ENCODE measurements around the gene ASTN1. TPM values are rescaled to one million over a fixed set of nuclear protein-coding genes. Genes with fewer than 3 reads are reported as not detected.
A peak's percentile ranks its signal among the peaks of the same experiment; 100 is the strongest.

ASTN1 gene
- total and polyA plus RNA-seq, 9 of the 15 experiments (the other 6 are each of a cell fraction or from before 2014, with no cell fraction given) = 0.05 to 0.22 (median 0.18) TPM

DNA sequence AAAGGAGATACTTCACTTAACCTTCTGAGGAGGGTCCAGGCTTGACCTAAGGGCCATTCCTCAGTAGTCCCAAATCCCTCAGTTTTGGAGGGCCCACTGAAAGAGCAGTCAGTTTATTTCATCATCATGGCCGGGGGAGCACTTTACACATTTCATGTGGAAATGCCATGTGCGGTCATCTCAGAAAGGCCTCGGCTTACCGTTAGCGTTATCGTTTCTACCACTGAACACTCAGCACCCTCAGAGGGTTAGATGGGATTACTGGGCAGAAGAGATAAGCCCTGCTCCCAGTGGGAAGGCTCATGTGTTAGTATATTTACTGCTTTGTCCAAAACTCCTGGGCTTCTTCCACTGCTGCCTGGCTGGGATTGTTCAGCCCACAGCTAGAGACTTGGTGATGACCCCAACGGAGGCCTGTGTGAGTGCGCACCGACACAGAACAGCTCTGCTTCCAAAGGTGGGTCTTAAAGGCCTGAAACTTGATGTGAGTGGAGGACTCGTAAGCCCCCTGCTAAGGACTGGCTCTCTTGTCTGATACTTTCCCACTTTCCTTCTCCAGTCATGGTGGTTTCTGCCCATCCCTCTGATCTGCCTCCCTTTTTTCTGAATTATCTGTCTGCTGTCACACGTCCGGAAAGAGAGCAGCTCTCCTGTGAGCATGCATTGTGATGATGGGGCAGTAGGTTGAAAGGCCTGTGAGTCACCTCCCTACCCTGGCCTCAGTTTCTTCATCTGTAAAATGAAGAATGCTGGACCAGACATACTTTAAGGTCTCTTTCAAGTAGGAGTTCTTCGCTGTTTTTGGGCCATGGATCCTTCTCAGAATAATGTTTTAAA, 284.5 kb downstream of the ASTN1 start (continued):
- TF ChIP-seq, protein P1, sequence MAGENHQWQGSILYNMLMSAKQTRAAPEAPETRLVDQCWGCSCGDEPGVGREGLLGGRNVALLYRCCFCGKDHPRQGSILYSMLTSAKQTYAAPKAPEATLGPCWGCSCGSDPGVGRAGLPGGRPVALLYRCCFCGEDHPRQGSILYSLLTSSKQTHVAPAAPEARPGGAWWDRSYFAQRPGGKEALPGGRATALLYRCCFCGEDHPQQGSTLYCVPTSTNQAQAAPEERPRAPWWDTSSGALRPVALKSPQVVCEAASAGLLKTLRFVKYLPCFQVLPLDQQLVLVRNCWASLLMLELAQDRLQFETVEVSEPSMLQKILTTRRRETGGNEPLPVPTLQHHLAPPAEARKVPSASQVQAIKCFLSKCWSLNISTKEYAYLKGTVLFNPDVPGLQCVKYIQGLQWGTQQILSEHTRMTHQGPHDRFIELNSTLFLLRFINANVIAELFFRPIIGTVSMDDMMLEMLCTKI (IDR thresholded peaks at IDR 0.05; ENCODE audit: partially characterized antibody) = no peak
- TF ChIP-seq BRCA1 (IDR thresholded peaks at IDR 0.05) (no peak), BRCA1 (CRISPR knock-in tag; IDR thresholded peaks at IDR 0.05) (no peak), ZNF41 (CRISPR knock-in tag; conservative IDR thresholded peaks at IDR 0.05) (0 out of 2 replicates have a peak, but pooled peaks have one; percentile 18), C11orf30 (IDR thresholded peaks at IDR 0.05; ENCODE audit: low read depth) (no peak), TGIF2 (CRISPR knock-in tag; IDR thresholded peaks at IDR 0.05) (no peak), PML (IDR thresholded peaks at IDR 0.05; ENCODE audit: low read length) (peak; percentile 89), SMARCB1 (IDR thresholded peaks at IDR 0.05; ENCODE audit: insufficient read length, low read depth) (no peak), ELF4 (CRISPR knock-in tag; IDR thresholded peaks at IDR 0.05) (peak; percentile 3; the same call in 1 of the 2 replicates), ZFX (CRISPR knock-in tag; IDR thresholded peaks at IDR 0.05) (peak; percentile 62), MBD2 (IDR thresholded peaks at IDR 0.05; ENCODE audit: borderline replicate concordance, low read depth) (peak; percentile 82; the same call in 1 of the 2 replicates), NR3C1 (CRISPR knock-in tag; IDR thresholded peaks at IDR 0.05) (no peak), SMAD4 (CRISPR knock-in tag; conservative IDR thresholded peaks at IDR 0.05) (peak; percentile 87), KLF6 (CRISPR knock-in tag; IDR thresholded peaks at IDR 0.05; ENCODE audit: borderline replicate concordance) (no peak; the same call in 1 of the 2 replicates), SMARCC2 (IDR thresholded peaks at IDR 0.05; ENCODE audit: low read depth) (peak; percentile 95), ZNF431 (CRISPR knock-in tag; IDR thresholded peaks at IDR 0.05) (no peak), CXXC5 (CRISPR knock-in tag; IDR thresholded peaks at IDR 0.05) (peak; percentile 93), SMARCA5 (IDR thresholded peaks at IDR 0.05) (no peak), HLTF (IDR thresholded peaks at IDR 0.05) (no peak), HIVEP1 (CRISPR knock-in tag; IDR thresholded peaks at IDR 0.05) (0 out of 2 replicates have a peak, but pooled peaks have one; percentile 30), L3MBTL2 (IDR thresholded peaks at IDR 0.05) (peak; percentile 94), ZC3H4 (CRISPR knock-in tag; IDR thresholded peaks at IDR 0.05; ENCODE audit: borderline replicate concordance) (no peak), SMARCA4 (IDR thresholded peaks at IDR 0.05) (peak; percentile 98), EP300 (IDR thresholded peaks at IDR 0.05; ENCODE audit: low read length) (peak; percentile 99), SIRT6 (IDR thresholded peaks at IDR 0.05; ENCODE audit: low read depth, low read length) (no peak)
- TF ChIP-seq, protein P2, sequence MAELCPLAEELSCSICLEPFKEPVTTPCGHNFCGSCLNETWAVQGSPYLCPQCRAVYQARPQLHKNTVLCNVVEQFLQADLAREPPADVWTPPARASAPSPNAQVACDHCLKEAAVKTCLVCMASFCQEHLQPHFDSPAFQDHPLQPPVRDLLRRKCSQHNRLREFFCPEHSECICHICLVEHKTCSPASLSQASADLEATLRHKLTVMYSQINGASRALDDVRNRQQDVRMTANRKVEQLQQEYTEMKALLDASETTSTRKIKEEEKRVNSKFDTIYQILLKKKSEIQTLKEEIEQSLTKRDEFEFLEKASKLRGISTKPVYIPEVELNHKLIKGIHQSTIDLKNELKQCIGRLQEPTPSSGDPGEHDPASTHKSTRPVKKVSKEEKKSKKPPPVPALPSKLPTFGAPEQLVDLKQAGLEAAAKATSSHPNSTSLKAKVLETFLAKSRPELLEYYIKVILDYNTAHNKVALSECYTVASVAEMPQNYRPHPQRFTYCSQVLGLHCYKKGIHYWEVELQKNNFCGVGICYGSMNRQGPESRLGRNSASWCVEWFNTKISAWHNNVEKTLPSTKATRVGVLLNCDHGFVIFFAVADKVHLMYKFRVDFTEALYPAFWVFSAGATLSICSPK (IDR thresholded peaks at IDR 0.05; ENCODE audit: borderline replicate concordance) = no peak
- TF ChIP-seq, protein P3, sequence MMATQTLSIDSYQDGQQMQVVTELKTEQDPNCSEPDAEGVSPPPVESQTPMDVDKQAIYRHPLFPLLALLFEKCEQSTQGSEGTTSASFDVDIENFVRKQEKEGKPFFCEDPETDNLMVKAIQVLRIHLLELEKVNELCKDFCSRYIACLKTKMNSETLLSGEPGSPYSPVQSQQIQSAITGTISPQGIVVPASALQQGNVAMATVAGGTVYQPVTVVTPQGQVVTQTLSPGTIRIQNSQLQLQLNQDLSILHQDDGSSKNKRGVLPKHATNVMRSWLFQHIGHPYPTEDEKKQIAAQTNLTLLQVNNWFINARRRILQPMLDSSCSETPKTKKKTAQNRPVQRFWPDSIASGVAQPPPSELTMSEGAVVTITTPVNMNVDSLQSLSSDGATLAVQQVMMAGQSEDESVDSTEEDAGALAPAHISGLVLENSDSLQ (IDR thresholded peaks at IDR 0.05) = peak; percentile 30

Data from K562 (cell line).